ENCODE results near the gene GYG1.

GYG1 gene

DNA sequence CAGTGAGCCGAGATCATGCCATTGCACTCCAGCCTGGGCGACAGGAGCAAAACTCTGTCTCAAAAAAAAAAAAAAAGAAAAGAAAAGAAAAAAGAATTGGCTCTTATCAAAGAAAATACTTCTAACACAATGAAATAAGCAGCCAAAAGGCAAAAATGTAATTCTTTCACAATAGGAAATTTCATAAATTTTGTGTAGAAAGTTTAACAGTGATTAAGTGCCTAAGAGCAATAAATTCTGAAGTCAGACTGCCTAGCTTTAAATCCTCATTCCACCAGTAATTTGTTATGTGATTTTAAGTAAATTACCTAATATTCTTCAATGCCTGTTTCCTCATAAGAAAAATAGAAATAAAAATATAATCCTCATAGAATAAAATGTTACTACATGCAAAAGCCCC is 70.4 kb downstream of the GYG1 start:
- peaks cover 45% of the 10 kb centered on the region for H3K36me3 ChIP-seq
- H3K4me1 ChIP-seq = no peaks in the 10 kb centered on the region
- TF ChIP-seq, protein P1, sequence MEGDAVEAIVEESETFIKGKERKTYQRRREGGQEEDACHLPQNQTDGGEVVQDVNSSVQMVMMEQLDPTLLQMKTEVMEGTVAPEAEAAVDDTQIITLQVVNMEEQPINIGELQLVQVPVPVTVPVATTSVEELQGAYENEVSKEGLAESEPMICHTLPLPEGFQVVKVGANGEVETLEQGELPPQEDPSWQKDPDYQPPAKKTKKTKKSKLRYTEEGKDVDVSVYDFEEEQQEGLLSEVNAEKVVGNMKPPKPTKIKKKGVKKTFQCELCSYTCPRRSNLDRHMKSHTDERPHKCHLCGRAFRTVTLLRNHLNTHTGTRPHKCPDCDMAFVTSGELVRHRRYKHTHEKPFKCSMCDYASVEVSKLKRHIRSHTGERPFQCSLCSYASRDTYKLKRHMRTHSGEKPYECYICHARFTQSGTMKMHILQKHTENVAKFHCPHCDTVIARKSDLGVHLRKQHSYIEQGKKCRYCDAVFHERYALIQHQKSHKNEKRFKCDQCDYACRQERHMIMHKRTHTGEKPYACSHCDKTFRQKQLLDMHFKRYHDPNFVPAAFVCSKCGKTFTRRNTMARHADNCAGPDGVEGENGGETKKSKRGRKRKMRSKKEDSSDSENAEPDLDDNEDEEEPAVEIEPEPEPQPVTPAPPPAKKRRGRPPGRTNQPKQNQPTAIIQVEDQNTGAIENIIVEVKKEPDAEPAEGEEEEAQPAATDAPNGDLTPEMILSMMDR (IDR thresholded peaks at IDR 0.05; ENCODE audit: low read depth, low read length) = no peak
- no peak overlapping the region for H3K4me3 ChIP-seq (ENCODE audit: low read depth, low read length)
- H3K9me3 ChIP-seq = no peaks in the 10 kb centered on the region
- no peak for DNase-seq
- H3K27me3 ChIP-seq = no peaks in the 10 kb centered on the region

- no peak for DNase-seq
- TF ChIP-seq, protein P1 (IDR thresholded peaks at IDR 0.05; ENCODE audit: low read depth, low read length) = no peak
- peaks cover 60% of the 10 kb centered on the region for H3K36me3 ChIP-seq
Observed at GRCh38 chr3:149067883-149068282, 76.5 kb downstream of the GYG1 start.

More at GRCh38 chr3:149067883-149068282, 76.5 kb downstream of the GYG1 start:
- no peaks in the 10 kb centered on the region for H3K9me3 ChIP-seq
- no peak overlapping the region for H3K4me3 ChIP-seq (ENCODE audit: low read depth, low read length)
- no peaks in the 10 kb centered on the region for H3K27me3 ChIP-seq
- H3K4me1 ChIP-seq = no peaks in the 10 kb centered on the region
